D721Med (cell line): ENCODE results near the gene MAN2C1.
A peak's percentile ranks its signal among the peaks of the same experiment; 100 is the strongest.
"Not testable (repeated sequence)": the region's sequence is repeated elsewhere in the genome, so short reads cannot be mapped to it uniquely, and the experiment has no call there.

Source experiments
- DNase-seq: peaks from one replicate; pipeline ENCODE4 v3.0.0; 2011; ENCODE audit warnings: low spot score; ENCODE audit not compliant: insufficient read length
- FAIRE-seq: peaks from 2 replicates; lab custom pipeline; 2011; peaks lifted over from hg19 to GRCh38; lab: Jason Lieb, UNC
- TF ChIP-seq, protein P1 (sequence below): IDR thresholded peaks from 2 replicates; pipeline ENCODE4 v1.5.1; 2012; ENCODE audit warnings: mild to moderate bottlenecking, control low read depth; ENCODE audit not compliant: insufficient read depth; ENCODE audit errors: missing control alignments

Gene MAN2C1

DNA sequence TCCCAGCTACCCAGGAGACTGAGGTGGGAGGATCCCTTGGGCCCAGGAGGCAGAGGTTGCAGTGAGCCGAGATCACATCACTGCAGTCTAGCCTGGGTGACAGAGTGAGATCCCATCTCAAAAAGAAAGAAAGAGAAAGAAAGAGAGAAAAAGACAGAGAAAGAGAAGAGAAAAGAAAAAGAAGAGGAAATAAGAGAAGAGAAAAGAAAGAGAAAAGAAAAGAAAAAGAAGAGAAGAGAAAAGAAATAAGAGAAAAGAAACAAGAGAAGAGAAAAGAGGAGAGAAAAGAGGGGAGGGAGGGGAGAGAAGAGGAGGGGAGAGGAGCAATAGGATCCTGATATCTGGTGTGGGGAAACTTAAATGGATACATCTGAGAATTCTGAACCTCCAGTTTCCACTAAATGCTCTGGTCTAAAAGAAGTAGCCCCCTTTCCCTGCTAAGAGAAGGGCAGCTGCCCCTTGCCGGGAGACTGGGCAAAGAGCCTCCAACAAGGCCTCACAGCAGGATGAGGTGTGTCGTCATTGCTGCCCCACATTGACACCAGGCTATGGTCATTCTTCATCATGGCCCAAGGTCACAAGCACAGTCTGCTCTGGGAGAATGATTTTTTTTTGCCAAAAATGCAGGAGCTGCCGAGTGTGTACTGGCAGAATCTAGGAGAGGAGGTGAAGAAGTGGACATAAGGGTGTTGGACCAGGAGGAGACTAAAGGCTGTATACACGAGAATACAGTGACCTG is 53.7 kb downstream of the MAN2C1 start:
- FAIRE-seq (no peak), DNase-seq (no peak)
- TF ChIP-seq, protein P1, sequence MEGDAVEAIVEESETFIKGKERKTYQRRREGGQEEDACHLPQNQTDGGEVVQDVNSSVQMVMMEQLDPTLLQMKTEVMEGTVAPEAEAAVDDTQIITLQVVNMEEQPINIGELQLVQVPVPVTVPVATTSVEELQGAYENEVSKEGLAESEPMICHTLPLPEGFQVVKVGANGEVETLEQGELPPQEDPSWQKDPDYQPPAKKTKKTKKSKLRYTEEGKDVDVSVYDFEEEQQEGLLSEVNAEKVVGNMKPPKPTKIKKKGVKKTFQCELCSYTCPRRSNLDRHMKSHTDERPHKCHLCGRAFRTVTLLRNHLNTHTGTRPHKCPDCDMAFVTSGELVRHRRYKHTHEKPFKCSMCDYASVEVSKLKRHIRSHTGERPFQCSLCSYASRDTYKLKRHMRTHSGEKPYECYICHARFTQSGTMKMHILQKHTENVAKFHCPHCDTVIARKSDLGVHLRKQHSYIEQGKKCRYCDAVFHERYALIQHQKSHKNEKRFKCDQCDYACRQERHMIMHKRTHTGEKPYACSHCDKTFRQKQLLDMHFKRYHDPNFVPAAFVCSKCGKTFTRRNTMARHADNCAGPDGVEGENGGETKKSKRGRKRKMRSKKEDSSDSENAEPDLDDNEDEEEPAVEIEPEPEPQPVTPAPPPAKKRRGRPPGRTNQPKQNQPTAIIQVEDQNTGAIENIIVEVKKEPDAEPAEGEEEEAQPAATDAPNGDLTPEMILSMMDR: no peak

DNA sequence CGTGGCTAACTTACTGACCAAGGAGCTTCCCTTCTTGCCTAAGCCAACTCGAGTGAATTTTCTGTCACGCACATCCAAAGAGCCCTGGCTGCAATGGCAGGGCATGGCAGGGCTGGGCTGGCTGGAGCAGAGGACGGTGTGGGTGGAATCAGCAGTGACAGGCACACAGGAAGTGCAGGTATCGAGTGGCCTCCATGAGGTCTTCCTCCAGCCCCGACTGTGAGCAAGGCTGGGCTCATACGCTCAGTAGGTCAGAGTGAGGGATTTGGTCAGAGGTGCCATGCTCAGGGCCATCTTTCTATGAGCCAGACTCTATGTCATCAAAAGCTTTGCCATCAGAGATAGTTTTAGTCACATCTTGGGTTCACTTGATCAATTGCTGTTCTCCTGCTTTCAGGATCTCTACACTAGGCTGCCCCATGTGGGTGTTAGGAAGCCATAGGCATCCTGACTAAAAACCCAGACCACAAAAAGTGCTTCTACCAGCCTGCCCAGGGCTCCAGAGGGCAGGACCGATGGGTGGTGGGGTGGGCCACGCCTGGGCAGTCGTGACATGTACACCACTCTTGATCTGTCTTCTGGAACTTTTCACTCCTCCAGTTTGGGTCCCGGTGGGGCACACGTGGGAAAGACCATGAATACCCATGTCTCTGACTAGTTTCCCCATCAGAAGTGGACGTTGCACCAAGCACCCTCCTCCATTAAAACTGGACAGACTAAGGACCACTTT is 55.1 kb downstream of the MAN2C1 start:
- FAIRE-seq: no peak
- TF ChIP-seq, protein P1: no peak
- DNase-seq: no peak

DNA sequence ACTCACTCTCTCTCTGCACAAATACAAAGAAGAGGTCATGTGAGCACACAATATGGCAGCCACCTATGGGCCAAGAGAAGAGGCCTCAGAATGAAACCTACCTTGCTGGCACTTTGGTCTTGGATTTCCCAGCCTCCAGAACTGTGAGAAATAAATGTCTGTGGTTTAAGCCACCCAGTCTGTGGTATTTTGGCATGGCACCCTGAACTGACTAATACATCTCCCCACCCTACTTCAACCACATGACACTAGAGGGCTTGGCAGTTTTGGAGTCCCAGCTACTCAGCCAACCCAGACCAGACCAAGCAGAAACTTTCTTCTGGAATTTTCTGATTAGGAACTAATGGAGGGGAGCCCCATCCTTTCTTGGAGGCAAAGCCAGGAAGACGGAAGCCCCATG is 55.9 kb downstream of the MAN2C1 start:
- not testable (repeated sequence) for FAIRE-seq, DNase-seq

DNA sequence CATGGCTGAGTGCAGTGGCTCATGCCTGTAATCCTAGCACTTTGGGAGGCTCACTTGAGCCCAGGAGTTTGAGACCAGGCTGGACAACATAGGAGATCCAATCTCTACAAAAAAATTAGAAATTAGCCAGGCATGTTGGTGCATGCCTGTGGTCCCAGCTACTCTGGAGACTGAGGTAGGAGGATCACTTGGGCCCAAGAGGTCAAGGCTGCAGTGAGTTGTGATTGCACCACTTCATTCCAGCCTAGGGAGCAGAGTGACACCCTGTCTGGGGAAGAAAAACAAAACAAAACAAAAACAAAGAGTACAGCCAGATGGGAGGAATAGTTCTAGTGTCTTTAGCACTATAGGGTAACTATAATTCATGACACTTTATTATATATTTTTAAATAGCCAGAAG is 58.7 kb downstream of the MAN2C1 start:
- TF ChIP-seq, protein P1: no peak
- no peak for DNase-seq
- no peak for FAIRE-seq

DNA sequence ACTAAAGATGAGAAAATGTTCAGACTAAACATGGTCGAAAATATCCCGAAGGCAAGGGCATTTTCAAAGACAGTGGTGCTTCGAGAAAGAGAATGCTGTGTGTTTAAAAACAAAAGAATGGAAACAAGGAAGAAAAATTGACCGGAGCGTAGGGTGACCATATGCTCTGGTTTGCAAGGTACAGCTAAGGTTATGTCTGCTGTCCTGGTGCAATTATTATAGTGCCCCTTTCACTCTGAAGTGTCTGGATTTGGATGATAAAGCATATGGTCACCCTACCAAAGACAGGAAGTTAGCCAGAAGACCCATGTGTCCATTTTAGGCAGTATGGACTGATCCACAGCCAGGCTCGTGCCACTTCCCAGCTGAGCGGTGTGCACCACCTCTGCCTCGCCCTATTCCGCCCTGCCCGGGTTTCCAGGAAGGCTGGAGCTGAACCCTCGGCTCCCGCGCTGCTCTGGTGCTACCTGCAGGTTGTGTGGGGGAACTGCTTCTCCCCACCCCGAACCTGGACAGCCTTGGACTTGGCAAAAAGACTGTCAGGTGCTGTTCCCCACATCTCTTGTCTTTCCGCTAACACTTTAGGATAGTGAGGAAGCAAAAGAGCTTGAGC is 60.5 kb downstream of the MAN2C1 start:
- peak; percentile 42 for DNase-seq
- TF ChIP-seq, protein P1: peak; percentile 39
- no peak for FAIRE-seq

DNA sequence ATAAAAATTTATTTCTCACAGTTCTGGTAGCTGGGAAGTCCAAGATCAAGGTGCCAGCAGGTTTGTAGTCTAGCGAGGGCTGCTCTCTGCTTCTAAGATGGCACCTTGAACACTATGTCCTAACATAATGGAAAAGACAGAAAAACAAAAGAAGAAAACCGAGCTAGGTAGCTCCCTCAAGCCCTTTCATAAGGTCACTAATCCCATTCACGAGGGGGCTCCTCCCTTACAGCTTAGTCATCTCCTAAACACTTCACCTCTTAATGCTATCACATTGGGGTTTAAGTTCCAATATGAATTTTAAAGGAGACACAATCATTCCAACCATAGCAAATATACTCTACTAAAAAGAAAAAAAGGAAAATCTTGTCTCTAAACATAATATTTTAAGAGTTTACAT is 62.2 kb downstream of the MAN2C1 start:
- DNase-seq (no peak), FAIRE-seq (no peak)
- TF ChIP-seq, protein P1: no peak
